C4-2B (cell line): ENCODE data around the gene ZNF14.

Source experiments
- ZFX ChIP-seq: fragments of 450-650 bp; IDR thresholded peaks from 2 replicates; pipeline ENCODE4 v1.6.1; 2017
- TF ChIP-seq, protein P1 (sequence below): fragments of 450-650 bp; conservative IDR thresholded peaks from 2 replicates; pipeline ENCODE4 v1.5.1; 2017; ENCODE audit warnings: mild to moderate bottlenecking

DNA sequence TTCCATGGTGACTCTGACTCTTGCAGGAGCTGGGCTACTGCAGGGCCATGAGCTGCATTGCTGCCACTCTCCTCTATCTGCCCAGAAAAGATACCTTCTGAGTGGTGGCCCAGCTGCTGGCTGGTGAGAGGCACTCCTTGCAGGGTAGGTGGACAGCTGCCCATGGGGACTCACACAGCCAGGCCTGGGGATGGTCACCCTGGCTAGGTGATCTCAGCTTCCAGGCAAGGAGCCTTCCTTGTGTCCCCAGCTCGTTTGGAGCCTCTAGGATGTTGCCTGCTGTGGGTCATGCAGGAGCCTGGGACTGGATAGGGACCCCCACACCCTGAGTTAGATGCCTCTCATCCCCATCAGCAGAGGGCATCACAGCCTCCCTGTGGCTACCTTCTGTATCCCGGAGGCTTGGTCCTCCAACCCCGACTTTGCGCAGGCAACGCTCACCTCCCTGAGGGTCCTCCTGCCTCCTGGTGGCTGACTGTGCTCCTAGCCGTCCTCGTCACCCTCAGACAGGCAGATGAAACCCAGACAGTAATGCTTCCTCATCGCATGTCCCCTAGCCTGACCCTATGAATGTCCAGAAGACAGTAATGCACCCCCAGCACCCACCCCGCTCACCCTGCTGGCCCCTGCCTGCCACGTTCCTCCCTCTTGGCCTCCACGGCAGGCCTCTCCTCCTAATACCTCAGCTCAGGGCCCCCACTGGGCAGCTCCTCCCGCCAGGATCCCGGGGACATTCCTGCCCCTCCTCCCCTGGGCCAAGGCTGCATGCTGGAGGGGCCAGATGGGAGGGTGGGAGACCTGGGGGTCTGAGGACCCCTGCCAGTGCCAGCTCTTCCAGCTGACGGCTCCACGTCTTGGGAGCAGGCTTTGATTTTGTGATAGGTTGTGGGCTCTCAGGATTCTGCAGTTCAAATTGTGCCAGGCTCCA is 13.6 kb upstream of the ZNF14 start:
- TF ChIP-seq, protein P1, sequence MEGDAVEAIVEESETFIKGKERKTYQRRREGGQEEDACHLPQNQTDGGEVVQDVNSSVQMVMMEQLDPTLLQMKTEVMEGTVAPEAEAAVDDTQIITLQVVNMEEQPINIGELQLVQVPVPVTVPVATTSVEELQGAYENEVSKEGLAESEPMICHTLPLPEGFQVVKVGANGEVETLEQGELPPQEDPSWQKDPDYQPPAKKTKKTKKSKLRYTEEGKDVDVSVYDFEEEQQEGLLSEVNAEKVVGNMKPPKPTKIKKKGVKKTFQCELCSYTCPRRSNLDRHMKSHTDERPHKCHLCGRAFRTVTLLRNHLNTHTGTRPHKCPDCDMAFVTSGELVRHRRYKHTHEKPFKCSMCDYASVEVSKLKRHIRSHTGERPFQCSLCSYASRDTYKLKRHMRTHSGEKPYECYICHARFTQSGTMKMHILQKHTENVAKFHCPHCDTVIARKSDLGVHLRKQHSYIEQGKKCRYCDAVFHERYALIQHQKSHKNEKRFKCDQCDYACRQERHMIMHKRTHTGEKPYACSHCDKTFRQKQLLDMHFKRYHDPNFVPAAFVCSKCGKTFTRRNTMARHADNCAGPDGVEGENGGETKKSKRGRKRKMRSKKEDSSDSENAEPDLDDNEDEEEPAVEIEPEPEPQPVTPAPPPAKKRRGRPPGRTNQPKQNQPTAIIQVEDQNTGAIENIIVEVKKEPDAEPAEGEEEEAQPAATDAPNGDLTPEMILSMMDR = no peak
- TF ChIP-seq ZFX = no peak
